ENCODE data around the gene EDDM13. TPM values are rescaled to one million over a fixed set of nuclear protein-coding genes. Genes with fewer than 3 reads are reported as not detected.
A peak's percentile ranks its signal among the peaks of the same experiment; 100 is the strongest.

EDDM13 gene
- total and polyA plus RNA-seq, 2 of the 13 experiments (the other 11 are each of a cell fraction or from before 2014, with no cell fraction given), result not detected

DNA sequence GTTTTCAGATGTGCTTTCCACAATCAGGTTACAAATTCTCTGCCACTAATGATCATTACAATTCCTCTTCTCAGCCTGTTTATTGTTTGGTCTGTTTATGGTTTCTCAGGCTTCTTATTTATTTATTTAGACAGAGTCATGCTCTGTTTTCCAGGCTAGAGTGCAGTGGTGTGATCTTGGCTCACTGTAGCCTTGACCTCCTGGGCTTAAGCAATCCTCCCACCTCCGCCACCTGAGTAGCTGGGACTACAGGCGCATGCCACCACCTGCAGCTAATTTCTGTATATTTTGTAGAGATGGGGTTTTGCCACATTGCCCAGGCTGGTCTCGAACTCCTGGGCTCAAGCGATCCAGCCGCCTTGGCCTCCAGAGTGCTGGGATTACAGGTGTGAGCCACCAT is 44.2 kb downstream of the EDDM13 start (continued):
- TF ChIP-seq, protein P1, sequence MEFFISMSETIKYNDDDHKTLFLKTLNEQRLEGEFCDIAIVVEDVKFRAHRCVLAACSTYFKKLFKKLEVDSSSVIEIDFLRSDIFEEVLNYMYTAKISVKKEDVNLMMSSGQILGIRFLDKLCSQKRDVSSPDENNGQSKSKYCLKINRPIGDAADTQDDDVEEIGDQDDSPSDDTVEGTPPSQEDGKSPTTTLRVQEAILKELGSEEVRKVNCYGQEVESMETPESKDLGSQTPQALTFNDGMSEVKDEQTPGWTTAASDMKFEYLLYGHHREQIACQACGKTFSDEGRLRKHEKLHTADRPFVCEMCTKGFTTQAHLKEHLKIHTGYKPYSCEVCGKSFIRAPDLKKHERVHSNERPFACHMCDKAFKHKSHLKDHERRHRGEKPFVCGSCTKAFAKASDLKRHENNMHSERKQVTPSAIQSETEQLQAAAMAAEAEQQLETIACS (CRISPR knock-in tag; IDR thresholded peaks at IDR 0.05), result no peak
- TF ChIP-seq U2AF1 (optimal IDR thresholded peaks at IDR 0.05; ENCODE audit: low read depth, low read length) (no peak), MED1 (CRISPR knock-in tag; IDR thresholded peaks at IDR 0.05) (peak; percentile 33; the same call in 1 of the 2 replicates), SOX6 (IDR thresholded peaks at IDR 0.05) (no peak), SOX6 (CRISPR knock-in tag; IDR thresholded peaks at IDR 0.05) (peak; percentile 35; the same call in 1 of the 2 replicates), RXRB (CRISPR knock-in tag; IDR thresholded peaks at IDR 0.05; ENCODE audit: borderline replicate concordance) (peak; percentile 49), RBAK (CRISPR knock-in tag; IDR thresholded peaks at IDR 0.05) (no peak), ZNF143 (CRISPR knock-in tag; IDR thresholded peaks at IDR 0.05) (no peak), ZNF383 (CRISPR knock-in tag; IDR thresholded peaks at IDR 0.05; ENCODE audit: borderline replicate concordance) (no peak), TBX2 (CRISPR knock-in tag; IDR thresholded peaks at IDR 0.05; ENCODE audit: borderline replicate concordance) (no peak), ZNF577 (CRISPR knock-in tag; IDR thresholded peaks at IDR 0.05; ENCODE audit: borderline replicate concordance, low read depth) (no peak)
- TF ChIP-seq, protein P2, sequence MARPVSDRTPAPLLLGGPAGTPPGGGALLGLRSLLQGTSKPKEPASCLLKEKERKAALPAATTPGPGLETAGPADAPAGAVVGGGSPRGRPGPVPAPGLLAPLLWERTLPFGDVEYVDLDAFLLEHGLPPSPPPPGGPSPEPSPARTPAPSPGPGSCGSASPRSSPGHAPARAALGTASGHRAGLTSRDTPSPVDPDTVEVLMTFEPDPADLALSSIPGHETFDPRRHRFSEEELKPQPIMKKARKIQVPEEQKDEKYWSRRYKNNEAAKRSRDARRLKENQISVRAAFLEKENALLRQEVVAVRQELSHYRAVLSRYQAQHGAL (CRISPR knock-in tag; IDR thresholded peaks at IDR 0.05; ENCODE audit: not compliant biosample characterization), result no peak
- TF ChIP-seq, protein P3, sequence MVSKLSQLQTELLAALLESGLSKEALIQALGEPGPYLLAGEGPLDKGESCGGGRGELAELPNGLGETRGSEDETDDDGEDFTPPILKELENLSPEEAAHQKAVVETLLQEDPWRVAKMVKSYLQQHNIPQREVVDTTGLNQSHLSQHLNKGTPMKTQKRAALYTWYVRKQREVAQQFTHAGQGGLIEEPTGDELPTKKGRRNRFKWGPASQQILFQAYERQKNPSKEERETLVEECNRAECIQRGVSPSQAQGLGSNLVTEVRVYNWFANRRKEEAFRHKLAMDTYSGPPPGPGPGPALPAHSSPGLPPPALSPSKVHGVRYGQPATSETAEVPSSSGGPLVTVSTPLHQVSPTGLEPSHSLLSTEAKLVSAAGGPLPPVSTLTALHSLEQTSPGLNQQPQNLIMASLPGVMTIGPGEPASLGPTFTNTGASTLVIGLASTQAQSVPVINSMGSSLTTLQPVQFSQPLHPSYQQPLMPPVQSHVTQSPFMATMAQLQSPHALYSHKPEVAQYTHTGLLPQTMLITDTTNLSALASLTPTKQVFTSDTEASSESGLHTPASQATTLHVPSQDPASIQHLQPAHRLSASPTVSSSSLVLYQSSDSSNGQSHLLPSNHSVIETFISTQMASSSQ (IDR thresholded peaks at IDR 0.05; ENCODE audit: low read depth), result no peak
- TF ChIP-seq, protein P3 (CRISPR knock-in tag; IDR thresholded peaks at IDR 0.05; ENCODE audit: borderline replicate concordance), result no peak
- TF ChIP-seq, protein P4, sequence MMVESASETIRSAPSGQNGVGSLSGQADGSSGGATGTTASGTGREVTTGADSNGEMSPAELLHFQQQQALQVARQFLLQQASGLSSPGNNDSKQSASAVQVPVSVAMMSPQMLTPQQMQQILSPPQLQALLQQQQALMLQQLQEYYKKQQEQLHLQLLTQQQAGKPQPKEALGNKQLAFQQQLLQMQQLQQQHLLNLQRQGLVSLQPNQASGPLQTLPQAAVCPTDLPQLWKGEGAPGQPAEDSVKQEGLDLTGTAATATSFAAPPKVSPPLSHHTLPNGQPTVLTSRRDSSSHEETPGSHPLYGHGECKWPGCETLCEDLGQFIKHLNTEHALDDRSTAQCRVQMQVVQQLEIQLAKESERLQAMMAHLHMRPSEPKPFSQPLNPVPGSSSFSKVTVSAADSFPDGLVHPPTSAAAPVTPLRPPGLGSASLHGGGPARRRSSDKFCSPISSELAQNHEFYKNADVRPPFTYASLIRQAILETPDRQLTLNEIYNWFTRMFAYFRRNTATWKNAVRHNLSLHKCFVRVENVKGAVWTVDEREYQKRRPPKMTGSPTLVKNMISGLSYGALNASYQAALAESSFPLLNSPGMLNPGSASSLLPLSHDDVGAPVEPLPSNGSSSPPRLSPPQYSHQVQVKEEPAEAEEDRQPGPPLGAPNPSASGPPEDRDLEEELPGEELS (CRISPR knock-in tag; IDR thresholded peaks at IDR 0.05), result peak; percentile 80
- TF ChIP-seq, protein P5, sequence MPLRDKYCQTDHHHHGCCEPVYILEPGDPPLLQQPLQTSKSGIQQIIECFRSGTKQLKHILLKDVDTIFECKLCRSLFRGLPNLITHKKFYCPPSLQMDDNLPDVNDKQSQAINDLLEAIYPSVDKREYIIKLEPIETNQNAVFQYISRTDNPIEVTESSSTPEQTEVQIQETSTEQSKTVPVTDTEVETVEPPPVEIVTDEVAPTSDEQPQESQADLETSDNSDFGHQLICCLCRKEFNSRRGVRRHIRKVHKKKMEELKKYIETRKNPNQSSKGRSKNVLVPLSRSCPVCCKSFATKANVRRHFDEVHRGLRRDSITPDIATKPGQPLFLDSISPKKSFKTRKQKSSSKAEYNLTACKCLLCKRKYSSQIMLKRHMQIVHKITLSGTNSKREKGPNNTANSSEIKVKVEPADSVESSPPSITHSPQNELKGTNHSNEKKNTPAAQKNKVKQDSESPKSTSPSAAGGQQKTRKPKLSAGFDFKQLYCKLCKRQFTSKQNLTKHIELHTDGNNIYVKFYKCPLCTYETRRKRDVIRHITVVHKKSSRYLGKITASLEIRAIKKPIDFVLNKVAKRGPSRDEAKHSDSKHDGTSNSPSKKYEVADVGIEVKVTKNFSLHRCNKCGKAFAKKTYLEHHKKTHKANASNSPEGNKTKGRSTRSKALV (CRISPR knock-in tag; IDR thresholded peaks at IDR 0.05), result no peak
